Ovary (tissue), 9 donors: ENCODE measurements around the gene KCNIP3. TPM values are rescaled to one million over a fixed set of nuclear protein-coding genes. Genes with fewer than 3 reads are reported as not detected.

ENCODE experiments used
- DNase-seq, 5 donors: peaks; one replicate each; pipeline ENCODE4 v3.0.0-alpha.2; 2019 to 2020
- H3K27ac ChIP-seq, 2 donors: fragments of 200-600 bp; one replicate each; pipeline versions ENCODE4 v1.5.1 to v1.8.0; 2019 to 2022
- H3K27me3 ChIP-seq: fragments of 200-600 bp; one replicate; pipeline ENCODE4 v1.8.0; 2022
- H3K36me3 ChIP-seq: fragments of 200-600 bp; sonication (generic); one replicate; pipeline ENCODE4 v1.5.1; 2019
- H3K4me1 ChIP-seq: one replicate; pipeline ENCODE4 v1.8.1; 2013; ENCODE audit warnings: mild to moderate bottlenecking, moderate library complexity; ENCODE audit not compliant: insufficient read depth
- H3K4me3 ChIP-seq: fragments of 200-600 bp; sonication (generic); one replicate; pipeline ENCODE4 v1.5.1; 2017
- H3K9me3 ChIP-seq, 2 donors: fragments of 200-600 bp in 1 of 2; sonication (generic) in 1 of 2; one replicate each; pipeline versions ENCODE4 v1.5.1 to v1.8.1; 2013 to 2019; ENCODE audit warnings: mild to moderate bottlenecking in 1 of 2, moderate library complexity in 1 of 2
- EP300 ChIP-seq: sonication (generic); formaldehyde crosslinking; IDR thresholded peaks from one replicate; pipeline ENCODE4 v1.6.1; 2017; ENCODE audit warnings: antibody characterized with exemption
- POLR2A ChIP-seq: fragments of 450-650 bp; IDR thresholded peaks from one replicate; pipeline ENCODE4 v1.6.1; 2017; ENCODE audit warnings: antibody characterized with exemption, mild to moderate bottlenecking, moderate library complexity
- WGBS, 3 donors: extraction: QIAGEN DNeasy Blood & Tissue Kit in 1 of 3; methylation state at CpG; one replicate each; pipeline versions ENCODE4 v1.1.5 to v1.1.7; 2013 to 2017; 5-methylcytosine and 5-hydroxymethylcytosine counted together
- intact Hi-C, 4 donors: fragments of 100-400 bp; cut with DNase I; formaldehyde crosslinking; loops; one replicate each; pipeline versions ENCODE4 v1.11.0 to v1.15.1; 2022 to 2023
- polyA plus RNA-seq, 2 donors: library from polyadenylated mRNA; stranded (reverse); fragments of 200-250 nt in 1 of 2; fragments of 350-450 nt in 1 of 2; fragmentation: Illumina TruSeq in 1 of 2; extraction: RNeasy Lipid Tissue Mini Kit (QIAGEN cat#74804) in 1 of 2; gene quantifications; one replicate each; pipeline ENCODE4 v1.2.3, GENCODE V29; 2013 to 2014
- total RNA-seq, 7 donors: library from RNA; depleted of rRNA in 2 of 7; stranded (reverse); fragments of >200 nt in 2 of 7; fragmentation: NEBNext Ultra II Directional in 3 of 7; extraction: Animal tissue kit (Norgen Biotek cat#: 25700) in 3 of 7; gene quantifications; one replicate each; pipeline versions ENCODE4 v1.1.0 to v1.2.4, GENCODE V29; 2016 to 2023
- TF ChIP-seq, protein P1 (sequence below), 3 donors: fragments of 450-650 bp in 2 of 3; fragments of 200-600 bp in 1 of 3; IDR thresholded peaks; one replicate each; pipeline versions ENCODE4 v1.5.1 to v1.8.0; 2016 to 2022; ENCODE audit warnings: antibody characterized with exemption in 3 of 3, mild to moderate bottlenecking in 1 of 3
- donor health status: DM: no; HTN: no; CAD: no; lungs with moderate emphysema.
- donor health status: DM: no; HTN: no; CAD: no.
- donor health status: Bipolar disorder and iron deficiency.
- donor health status: DM: yes; HTN: yes; CAD: no.
- donor health status: DM: no; HTN: no; CAD: no.
- donor health status: DM: yes; HTN: yes; CAD: no.

The KCNIP3 gene
- total and polyA plus RNA-seq, 9 donors: 2.2 to 26.0 (median 11.7) TPM

GRCh38 chr2:95297639-95298395 is 670 bp downstream of the KCNIP3 start:
- WGBS, 3 donors: 34 to 41% (median 35%) methylated on average over 11 of the region's 11 CpGs
- TF ChIP-seq EP300 (no peak), POLR2A (no peak)
- TF ChIP-seq, protein P1, sequence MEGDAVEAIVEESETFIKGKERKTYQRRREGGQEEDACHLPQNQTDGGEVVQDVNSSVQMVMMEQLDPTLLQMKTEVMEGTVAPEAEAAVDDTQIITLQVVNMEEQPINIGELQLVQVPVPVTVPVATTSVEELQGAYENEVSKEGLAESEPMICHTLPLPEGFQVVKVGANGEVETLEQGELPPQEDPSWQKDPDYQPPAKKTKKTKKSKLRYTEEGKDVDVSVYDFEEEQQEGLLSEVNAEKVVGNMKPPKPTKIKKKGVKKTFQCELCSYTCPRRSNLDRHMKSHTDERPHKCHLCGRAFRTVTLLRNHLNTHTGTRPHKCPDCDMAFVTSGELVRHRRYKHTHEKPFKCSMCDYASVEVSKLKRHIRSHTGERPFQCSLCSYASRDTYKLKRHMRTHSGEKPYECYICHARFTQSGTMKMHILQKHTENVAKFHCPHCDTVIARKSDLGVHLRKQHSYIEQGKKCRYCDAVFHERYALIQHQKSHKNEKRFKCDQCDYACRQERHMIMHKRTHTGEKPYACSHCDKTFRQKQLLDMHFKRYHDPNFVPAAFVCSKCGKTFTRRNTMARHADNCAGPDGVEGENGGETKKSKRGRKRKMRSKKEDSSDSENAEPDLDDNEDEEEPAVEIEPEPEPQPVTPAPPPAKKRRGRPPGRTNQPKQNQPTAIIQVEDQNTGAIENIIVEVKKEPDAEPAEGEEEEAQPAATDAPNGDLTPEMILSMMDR (IDR thresholded peaks at IDR 0.05): no peak

GRCh38 chr2:95298486-95299111 is 1.5 kb downstream of the KCNIP3 start:
- Histone ChIP-seq H3K27ac (no peak overlapping the region), H3K36me3 (no peaks in the 10 kb centered on the region), H3K4me3 (no peak overlapping the region), H3K4me1 (no peaks in the 10 kb centered on the region), H3K9me3 (no peaks in the 10 kb centered on the region), H3K27me3 (no peaks in the 10 kb centered on the region)
- DNase-seq: no peak
- TF ChIP-seq EP300 (no peak), POLR2A (no peak)
- TF ChIP-seq, protein P1 (IDR thresholded peaks at IDR 0.05): no peak
- intact Hi-C loops: no loop called here
- WGBS, 3 donors: 83 to 91% (median 88%) methylated on average over 9 of the region's 9 CpGs

More at GRCh38 chr2:95297639-95298395, 670 bp downstream of the KCNIP3 start:
- no peaks in the 10 kb centered on the region for H3K9me3 ChIP-seq
- intact Hi-C loops: no loop called here
- H3K27me3 ChIP-seq: no peaks in the 10 kb centered on the region
- H3K4me1 ChIP-seq: no peaks in the 10 kb centered on the region
- no peak overlapping the region for H3K27ac ChIP-seq
- H3K4me3 ChIP-seq: no peak overlapping the region
- H3K36me3 ChIP-seq: no peaks in the 10 kb centered on the region
- DNase-seq: no peak

GRCh38 chr2:95299961-95300360 is 2.8 kb downstream of the KCNIP3 start:
- 31 to 45% (median 37%) methylated on average over 9 of the region's 9 CpGs for WGBS, 3 donors
- no peak for TF ChIP-seq EP300
- TF ChIP-seq, protein P1 (IDR thresholded peaks at IDR 0.05): no peak
- TF ChIP-seq POLR2A: no peak
- intact Hi-C loops: no loop called here

GRCh38 chr2:95300450-95300849 is 3.3 kb downstream of the KCNIP3 start:
- no peak for DNase-seq
- TF ChIP-seq, protein P1 (IDR thresholded peaks at IDR 0.05): no peak
- TF ChIP-seq POLR2A (no peak), EP300 (no peak)
- intact Hi-C loops: no loop called here
- no peak overlapping the region for H3K4me3 ChIP-seq
- WGBS, 3 donors: 13 to 23% (median 17%) methylated on average over 11 of the region's 11 CpGs
- H3K9me3 ChIP-seq: no peaks in the 10 kb centered on the region
- no peaks in the 10 kb centered on the region for H3K27me3 ChIP-seq
- no peaks in the 10 kb centered on the region for H3K4me1 ChIP-seq
- no peak overlapping the region for H3K27ac ChIP-seq
- no peaks in the 10 kb centered on the region for H3K36me3 ChIP-seq

More at GRCh38 chr2:95299961-95300360, 2.8 kb downstream of the KCNIP3 start:
- Histone ChIP-seq H3K4me3 (no peak overlapping the region), H3K9me3 (no peaks in the 10 kb centered on the region), H3K36me3 (no peaks in the 10 kb centered on the region), H3K27me3 (no peaks in the 10 kb centered on the region), H3K27ac (no peak overlapping the region), H3K4me1 (no peaks in the 10 kb centered on the region)
- no peak for DNase-seq
